ENCODE measurements around the gene TTC14. TPM values are rescaled to one million over a fixed set of nuclear protein-coding genes. Genes with fewer than 3 reads are reported as not detected.

TTC14 gene
- total RNA-seq, 1 donor from 2014 or later = 29.8 TPM

GRCh38 chr3:180626844-180627243, 24.9 kb downstream of the TTC14 start:
- DNase-seq (ENCODE audit: low spot score in 2 of 2) (no peak), FAIRE-seq (no peak)

GRCh38 chr3:180630371-180630770, 28.4 kb downstream of the TTC14 start:
- DNase-seq (ENCODE audit: low spot score in 2 of 2) (no peak), FAIRE-seq (no peak)

- DNase-seq (ENCODE audit: low spot score in 2 of 2) (no peak), FAIRE-seq (no peak)
Measured at GRCh38 chr3:180631317-180631716, 29.4 kb downstream of the TTC14 start.

- FAIRE-seq = no peak
- DNase-seq (ENCODE audit: low spot score in 2 of 2) = no peak
Measured at GRCh38 chr3:180633722-180634121, 31.8 kb downstream of the TTC14 start.

GRCh38 chr3:180640987-180641386, 39.0 kb downstream of the TTC14 start:
- DNase-seq (ENCODE audit: low spot score in 2 of 2) (no peak), FAIRE-seq (no peak)

GRCh38 chr3:180646187-180646790, 44.3 kb downstream of the TTC14 start:
- DNase-seq (ENCODE audit: low spot score in 2 of 2) (no peak), FAIRE-seq (no peak)

- DNase-seq (ENCODE audit: low spot score in 2 of 2) = no peak
- no peak for FAIRE-seq
Measured at GRCh38 chr3:180656406-180656805, 54.4 kb downstream of the TTC14 start.

- FAIRE-seq = no peak
- no peak for DNase-seq (ENCODE audit: low spot score in 2 of 2)
Measured at GRCh38 chr3:180657094-180657493, 55.1 kb downstream of the TTC14 start.

Small RNAs within 50 kb of the gene (small RNA-seq; reads per million reads assigned to genes)
- gene AC068298.1 (not detected), gene RNU6-486P (not detected)

Other genes with a start within 250 kb of the TTC14 start
- gene CCDC39, start 77.3 kb downstream of the TTC14 start, total RNA-seq = 0.82 TPM

Measured in frontal cortex (tissue), 4 donors.